ENCODE measurements around the gene SEMA4D. TPM values are rescaled to one million over a fixed set of nuclear protein-coding genes. Genes with fewer than 3 reads are reported as not detected.

The SEMA4D gene
- total RNA-seq, 2 experiments from 2014 or later, result 370 to 391 TPM

DNA sequence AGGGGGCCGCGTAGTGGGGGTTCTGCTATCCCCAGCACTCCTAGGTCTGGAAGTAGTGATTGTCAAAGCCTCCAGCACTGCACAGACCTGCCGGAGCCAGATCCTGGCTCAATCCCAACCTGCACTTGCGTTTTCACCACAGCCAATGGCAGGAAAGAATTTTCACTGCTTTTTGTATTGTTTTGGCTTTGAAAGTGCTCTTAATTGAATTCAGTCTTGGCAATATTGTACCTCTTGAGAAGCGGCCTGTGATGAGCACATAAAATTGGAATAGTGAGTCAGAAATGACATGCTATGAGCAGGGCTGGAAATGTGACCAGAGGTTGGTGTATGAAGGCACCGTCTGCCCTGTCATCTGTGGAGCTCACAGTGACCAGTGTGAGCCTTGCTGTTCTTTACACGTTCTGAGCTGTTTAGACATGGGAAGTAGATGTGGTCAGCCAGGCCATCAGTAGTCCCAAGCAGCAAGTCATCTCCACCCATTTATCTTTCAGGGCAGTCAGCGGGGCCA lies 138.1 kb downstream of the SEMA4D start:
- DNase-seq (no peak), ATAC-seq (ENCODE audit: low read depth) (no peak)
- POLR2A ChIA-PET, result no interaction called here
- Mint-ChIP-seq H3K27me3 (no peaks in the 10 kb centered on the region), H3K27ac (peak overlapping the region; percentile 51), H3K4me3 (no peak overlapping the region), H3K4me1 (peaks cover 29% of the 10 kb centered on the region), H3K36me3 (peaks cover 38% of the 10 kb centered on the region), H3K9me3 (no peaks in the 10 kb centered on the region)

DNA sequence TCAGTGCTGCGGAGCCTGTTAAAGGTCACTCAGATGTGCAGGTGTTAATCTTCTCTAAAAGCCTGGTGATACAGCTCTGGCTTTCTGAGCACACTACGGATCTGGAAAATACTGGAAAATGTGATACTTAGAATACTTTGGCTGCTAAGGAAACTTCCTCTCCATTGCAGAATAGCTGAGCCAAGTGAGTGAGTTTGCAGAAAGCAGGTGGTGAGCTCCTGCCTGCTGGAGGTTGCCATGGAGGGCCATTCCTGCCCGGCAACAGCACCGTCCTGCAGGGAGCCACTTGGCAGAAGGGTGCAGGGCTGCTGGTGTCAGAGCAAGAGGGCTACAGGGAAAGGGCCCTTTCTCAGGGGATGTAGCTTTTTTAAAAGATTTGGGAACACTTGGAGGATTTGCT lies 138.9 kb downstream of the SEMA4D start:
- DNase-seq (no peak), ATAC-seq (ENCODE audit: low read depth) (no peak)
- H3K4me3 Mint-ChIP-seq, result no peak overlapping the region
- H3K27ac Mint-ChIP-seq, result no peak overlapping the region
- no peaks in the 10 kb centered on the region for H3K9me3 Mint-ChIP-seq
- H3K4me1 Mint-ChIP-seq, result peaks cover 29% of the 10 kb centered on the region
- no peaks in the 10 kb centered on the region for H3K27me3 Mint-ChIP-seq
- POLR2A ChIA-PET, result no interaction called here
- H3K36me3 Mint-ChIP-seq, result peaks cover 39% of the 10 kb centered on the region

DNA sequence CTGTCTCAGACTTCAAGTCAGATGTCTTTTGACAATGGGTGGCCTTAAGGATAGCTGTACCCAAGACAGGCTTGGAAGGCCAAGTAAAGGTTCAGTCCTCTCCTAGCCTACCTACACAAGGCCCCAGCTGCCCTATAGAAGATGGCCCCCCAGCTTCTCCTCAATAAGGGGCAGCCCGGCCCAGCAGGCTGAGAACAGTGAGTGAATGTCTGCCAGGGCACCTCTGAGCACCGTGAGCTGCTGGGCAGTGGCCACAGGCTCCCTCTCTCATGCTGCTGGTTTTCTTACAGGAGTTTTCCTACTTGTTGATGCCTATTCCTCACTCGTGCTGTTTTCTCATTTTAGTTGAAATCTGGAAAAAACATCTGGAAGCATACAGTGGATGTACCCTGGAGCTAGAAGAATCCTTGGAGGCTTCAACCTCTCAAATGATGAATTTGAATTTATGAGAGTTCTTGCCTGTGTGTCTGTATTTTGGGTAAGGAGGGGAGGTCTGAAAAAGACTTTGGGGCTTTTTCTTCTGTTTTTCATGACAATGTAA lies 139.5 kb downstream of the SEMA4D start:
- no peaks in the 10 kb centered on the region for H3K9me3 Mint-ChIP-seq
- H3K4me3 Mint-ChIP-seq, result no peak overlapping the region
- POLR2A ChIA-PET, result no interaction called here
- H3K4me1 Mint-ChIP-seq, result peaks cover 29% of the 10 kb centered on the region
- peaks cover 43% of the 10 kb centered on the region for H3K36me3 Mint-ChIP-seq
- H3K27ac Mint-ChIP-seq, result no peak overlapping the region
- no peaks in the 10 kb centered on the region for H3K27me3 Mint-ChIP-seq
- ATAC-seq (ENCODE audit: low read depth) (no peak), DNase-seq (no peak)

DNA sequence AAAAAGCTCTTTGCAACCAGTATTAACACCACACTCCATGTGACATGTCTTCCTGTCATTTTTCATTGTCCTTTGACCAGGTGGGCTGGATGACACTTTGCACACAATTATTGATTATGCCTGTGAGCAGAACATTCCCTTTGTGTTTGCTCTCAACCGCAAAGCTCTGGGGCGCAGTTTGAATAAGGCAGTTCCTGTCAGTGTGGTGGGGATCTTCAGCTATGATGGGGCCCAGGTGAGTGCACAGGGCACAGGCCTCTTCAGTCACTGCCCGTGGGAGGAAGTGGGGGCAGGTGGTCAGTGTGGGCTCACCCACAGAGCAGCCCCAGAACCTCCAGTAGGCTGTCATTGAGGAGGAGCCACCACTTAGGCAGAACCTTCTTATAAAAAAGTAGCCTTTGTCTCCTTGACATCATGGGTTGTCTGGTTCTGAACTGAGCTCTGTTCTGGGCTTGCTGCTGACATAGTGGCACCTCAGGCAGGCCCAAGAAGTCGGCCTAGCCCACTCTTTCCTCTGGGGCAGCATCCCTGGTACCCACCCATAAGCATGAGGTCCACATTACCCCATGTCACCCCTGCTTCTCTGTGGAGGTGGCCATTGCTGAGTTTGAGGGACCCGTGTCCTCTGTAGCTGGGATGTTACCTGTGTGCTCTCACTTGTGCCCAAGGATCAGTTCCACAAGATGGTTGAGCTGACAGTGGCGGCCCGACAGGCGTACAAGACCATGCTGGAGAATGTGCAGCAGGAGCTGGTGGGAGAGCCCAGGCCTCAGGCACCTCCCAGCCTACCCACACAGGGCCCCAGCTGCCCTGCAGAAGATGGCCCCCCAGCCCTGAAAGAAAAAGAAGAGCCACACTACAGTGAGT lies 140.3 kb downstream of the SEMA4D start:
- ATAC-seq (ENCODE audit: low read depth), result peak; percentile 76
- Mint-ChIP-seq H3K36me3 (peaks cover 45% of the 10 kb centered on the region), H3K9me3 (no peaks in the 10 kb centered on the region), H3K27ac (peak overlapping the region; percentile 81), H3K27me3 (no peaks in the 10 kb centered on the region), H3K4me1 (peaks cover 33% of the 10 kb centered on the region), H3K4me3 (peak overlapping the region; percentile 28)
- DNase-seq, result peak; percentile 67
- POLR2A ChIA-PET, result no interaction called here

DNA sequence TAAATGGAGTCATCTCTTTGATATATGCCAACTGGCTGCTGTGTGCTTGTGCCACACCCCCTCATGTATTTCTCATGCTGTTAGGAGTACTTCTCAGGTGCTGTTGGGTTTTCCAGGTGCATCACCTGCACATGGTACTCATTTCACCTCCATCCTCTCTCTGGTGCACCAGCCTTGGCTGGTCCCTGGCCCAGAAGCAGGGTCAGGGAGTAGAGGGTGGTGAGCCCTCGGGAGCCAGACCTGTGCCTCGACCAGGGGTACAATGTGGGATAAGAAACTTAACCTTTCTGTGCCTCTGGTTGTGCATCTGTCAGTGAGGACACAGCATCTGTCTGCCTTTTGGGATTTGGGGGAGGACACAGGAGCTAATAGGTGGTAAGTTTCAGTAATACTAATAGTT lies 141.1 kb downstream of the SEMA4D start:
- Mint-ChIP-seq H3K36me3 (peaks cover 48% of the 10 kb centered on the region), H3K4me3 (no peak overlapping the region), H3K27me3 (no peaks in the 10 kb centered on the region), H3K27ac (no peak overlapping the region), H3K9me3 (no peaks in the 10 kb centered on the region), H3K4me1 (peaks cover 41% of the 10 kb centered on the region)
- POLR2A ChIA-PET, result no interaction called here
- DNase-seq (no peak), ATAC-seq (ENCODE audit: low read depth) (no peak)

DNA sequence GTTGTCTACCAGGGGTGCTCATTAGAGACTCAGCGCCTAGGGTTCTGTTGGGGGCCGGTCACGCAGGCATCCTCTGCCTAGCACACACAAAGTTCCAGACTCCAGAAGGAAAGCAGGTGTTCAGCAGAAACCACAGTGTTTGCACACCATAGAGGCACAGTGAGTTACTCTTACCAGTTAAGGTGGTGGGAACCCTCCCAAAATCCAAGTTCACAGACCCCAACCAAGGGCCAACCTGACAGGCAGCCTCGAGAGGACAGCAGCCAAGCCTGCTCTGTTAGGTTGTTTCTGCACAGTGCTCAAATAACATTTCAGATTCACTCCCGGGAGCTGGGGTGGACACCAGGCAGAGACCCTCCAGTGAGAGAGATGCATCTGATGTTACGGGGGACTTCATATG lies 143.4 kb downstream of the SEMA4D start:
- Mint-ChIP-seq H3K27me3 (no peaks in the 10 kb centered on the region), H3K4me3 (no peak overlapping the region), H3K4me1 (peaks cover 33% of the 10 kb centered on the region), H3K9me3 (no peaks in the 10 kb centered on the region), H3K27ac (no peak overlapping the region), H3K36me3 (peaks cover 46% of the 10 kb centered on the region)
- ATAC-seq (ENCODE audit: low read depth) (no peak), DNase-seq (no peak)
- POLR2A ChIA-PET, result interaction anchor here (1.2 kb wide), 1 partner anchor 36 kb away, joined by 3 read pairs; no protein-coding TSS in a partner anchor

DNA sequence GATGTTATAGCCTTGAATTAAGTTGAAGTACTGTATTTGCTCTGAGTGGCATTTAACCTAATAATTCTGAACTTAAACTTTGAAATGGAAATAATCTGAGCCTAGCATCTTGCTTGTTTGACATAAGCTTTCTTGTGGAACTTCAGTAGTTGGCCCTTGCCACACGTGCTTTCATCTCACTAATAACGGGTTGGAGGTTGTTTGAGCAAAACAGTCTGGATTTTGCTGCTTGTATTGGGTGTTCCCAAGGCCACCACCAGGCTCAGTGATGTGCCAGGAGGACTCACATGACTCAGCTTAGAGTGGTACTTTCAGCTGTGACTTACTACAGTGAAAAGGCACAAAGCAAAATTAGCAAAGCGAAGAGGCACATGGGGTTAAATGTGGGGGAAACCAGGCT lies 143.9 kb downstream of the SEMA4D start:
- Mint-ChIP-seq H3K4me1 (peaks cover 33% of the 10 kb centered on the region), H3K4me3 (no peak overlapping the region), H3K27ac (peak overlapping the region; percentile 56), H3K36me3 (peaks cover 45% of the 10 kb centered on the region), H3K9me3 (no peaks in the 10 kb centered on the region), H3K27me3 (no peaks in the 10 kb centered on the region)
- POLR2A ChIA-PET, result interaction anchor here (1.2 kb wide), 1 partner anchor 35 kb away, joined by 3 read pairs; no protein-coding TSS in a partner anchor
- no peak for ATAC-seq (ENCODE audit: low read depth)
- DNase-seq, result no peak

DNA sequence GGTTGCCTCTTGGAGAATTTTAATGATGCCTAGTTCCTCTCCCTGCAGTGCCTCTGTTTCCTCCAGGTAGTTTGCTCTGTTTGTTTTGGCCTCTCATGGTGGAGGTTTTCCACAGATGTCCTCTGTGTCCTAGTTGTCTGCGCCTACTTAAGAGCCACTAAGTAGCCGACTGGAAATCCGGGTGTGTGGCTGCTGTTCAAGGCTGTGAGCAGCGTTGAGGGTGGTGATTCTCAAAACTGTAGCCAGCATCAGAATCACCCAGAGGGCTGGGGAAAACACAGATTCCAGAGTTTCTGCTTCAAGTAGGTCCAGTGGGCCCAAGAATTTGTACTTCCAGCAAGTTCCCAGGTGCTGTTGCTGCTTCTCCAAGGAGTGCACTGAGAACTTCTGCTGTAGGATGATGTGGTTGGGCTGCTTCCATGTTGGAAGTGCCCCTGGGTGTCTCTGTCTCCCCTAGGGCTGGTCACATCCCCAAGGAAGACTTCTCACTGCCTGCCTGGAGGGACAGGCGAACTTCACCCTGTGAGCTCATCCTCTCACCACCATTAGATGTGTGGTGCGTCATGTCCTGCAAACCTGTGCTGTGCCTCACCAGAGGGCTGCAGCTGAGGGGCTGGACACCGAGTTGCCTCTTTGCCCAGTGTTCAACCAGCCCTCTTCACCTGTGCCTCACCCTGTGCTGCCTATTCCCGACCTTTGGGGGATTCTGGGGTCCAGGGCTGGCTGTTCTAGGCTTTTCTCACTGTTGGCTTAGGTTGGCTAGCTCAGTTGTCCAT lies 144.9 kb downstream of the SEMA4D start:
- H3K27me3 Mint-ChIP-seq, result no peaks in the 10 kb centered on the region
- peaks cover 43% of the 10 kb centered on the region for H3K36me3 Mint-ChIP-seq
- peaks cover 31% of the 10 kb centered on the region for H3K4me1 Mint-ChIP-seq
- peak overlapping the region; percentile 91 for H3K27ac Mint-ChIP-seq
- ATAC-seq (ENCODE audit: low read depth) (no peak), DNase-seq (no peak)
- H3K4me3 Mint-ChIP-seq, result peak overlapping the region; percentile 73
- no peaks in the 10 kb centered on the region for H3K9me3 Mint-ChIP-seq
- POLR2A ChIA-PET, result interaction anchor here (0.6 to 1.2 kb wide), 3 partner anchors 16 to 34 kb away, joined by 3 to 4 read pairs (median 3); no protein-coding TSS in a partner anchor

DNA sequence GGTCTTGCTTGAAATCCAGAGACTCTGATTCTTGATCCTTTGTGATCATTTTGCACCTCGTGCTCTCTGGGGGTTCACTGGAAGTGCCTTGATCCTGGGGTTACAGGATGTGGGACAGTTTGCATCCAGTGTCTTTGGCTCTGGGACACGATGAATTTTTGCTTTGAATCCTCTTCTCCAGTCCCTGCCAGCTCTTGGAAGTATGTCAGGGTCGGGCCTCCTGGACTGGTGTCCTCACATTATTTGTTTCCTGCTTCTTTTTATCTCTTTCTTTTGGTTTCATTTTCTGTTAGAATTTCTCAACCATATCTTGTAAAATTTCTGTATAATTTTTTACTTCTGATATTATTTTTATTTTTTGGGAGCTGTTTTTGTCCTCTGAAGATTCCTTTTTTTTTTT lies 145.5 kb downstream of the SEMA4D start:
- ATAC-seq (ENCODE audit: low read depth) (no peak), DNase-seq (no peak)
- H3K4me1 Mint-ChIP-seq, result peaks cover 26% of the 10 kb centered on the region
- POLR2A ChIA-PET, result interaction anchor here (0.6 to 1.1 kb wide), 2 partner anchors 16 to 20 kb away, joined by 3 to 4 read pairs; no protein-coding TSS in a partner anchor
- H3K36me3 Mint-ChIP-seq, result peaks cover 41% of the 10 kb centered on the region
- peak overlapping the region; percentile 91 for H3K27ac Mint-ChIP-seq
- H3K27me3 Mint-ChIP-seq, result no peaks in the 10 kb centered on the region
- peak overlapping the region; percentile 73 for H3K4me3 Mint-ChIP-seq
- H3K9me3 Mint-ChIP-seq, result no peaks in the 10 kb centered on the region

DNA sequence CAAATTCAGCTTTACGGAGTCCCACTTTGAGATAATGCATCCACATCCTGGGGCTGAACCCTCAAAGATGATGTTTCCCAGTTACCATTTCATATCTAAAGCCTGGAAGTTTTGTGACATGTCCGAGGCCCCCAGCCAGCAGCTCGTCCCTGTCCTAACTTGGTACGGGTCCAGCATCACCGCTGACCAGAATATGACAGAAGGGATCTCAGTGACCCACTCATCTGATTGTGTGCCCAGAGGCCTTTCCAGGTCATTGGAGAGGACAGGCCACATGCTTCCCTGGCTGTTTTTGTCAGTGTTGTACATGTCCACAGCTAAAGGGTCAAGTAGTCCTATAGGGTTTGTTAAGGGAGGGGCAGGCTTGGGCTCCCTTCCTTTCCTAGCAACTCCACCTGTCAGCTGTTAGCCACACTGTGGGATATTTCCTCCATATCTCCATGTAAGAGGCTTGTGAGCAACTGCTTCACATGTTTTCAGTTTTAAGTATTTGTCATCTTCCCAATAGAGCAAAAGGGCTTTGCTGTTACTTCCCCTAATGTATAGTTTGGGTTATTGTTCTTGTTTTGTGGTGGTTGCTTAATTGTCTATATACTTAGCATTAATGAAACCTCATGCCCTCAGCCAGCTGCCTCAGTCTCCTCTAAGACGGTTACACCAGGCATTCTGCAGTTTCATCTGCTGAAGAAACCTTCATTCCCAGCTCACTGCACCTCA lies 146.2 kb downstream of the SEMA4D start:
- Mint-ChIP-seq H3K36me3 (peaks cover 43% of the 10 kb centered on the region), H3K27ac (peak overlapping the region; percentile 91), H3K27me3 (no peaks in the 10 kb centered on the region), H3K9me3 (no peaks in the 10 kb centered on the region), H3K4me3 (no peak overlapping the region), H3K4me1 (peaks cover 19% of the 10 kb centered on the region)
- ATAC-seq (ENCODE audit: low read depth) (no peak), DNase-seq (no peak)
- POLR2A ChIA-PET, result interaction anchor here (0.6 to 1.1 kb wide), 2 partner anchors 21 to 40 kb away, joined by 3 to 4 read pairs; no protein-coding TSS in a partner anchor

DNA sequence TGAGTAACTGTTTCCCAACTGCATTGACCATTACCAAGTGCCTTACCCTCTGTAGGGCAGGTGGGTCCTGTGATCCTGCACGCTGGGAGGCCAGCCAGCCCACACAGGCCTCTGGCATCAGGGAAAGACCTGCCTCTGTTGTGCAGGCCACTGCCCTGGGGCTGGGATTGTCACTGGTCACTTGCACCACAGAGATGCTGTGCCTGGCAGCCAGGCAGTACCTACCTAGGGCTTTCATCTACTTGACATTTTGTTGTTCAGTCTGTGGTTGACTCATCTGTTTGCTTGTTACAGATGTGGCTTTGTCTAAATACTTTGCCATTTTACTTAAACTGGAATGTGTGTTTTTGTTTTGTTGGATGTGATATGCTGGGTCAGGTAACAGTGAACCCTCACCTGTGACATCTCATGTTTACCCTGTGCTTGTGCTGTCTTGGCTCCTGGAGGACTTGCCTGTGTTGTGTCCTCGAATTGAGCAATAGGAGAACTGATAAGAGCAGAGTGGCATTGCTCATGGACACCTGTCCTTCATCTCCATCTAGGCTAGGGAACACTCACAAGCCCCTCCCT lies 146.8 kb downstream of the SEMA4D start:
- Mint-ChIP-seq H3K27me3 (no peaks in the 10 kb centered on the region), H3K4me3 (no peak overlapping the region), H3K27ac (no peak overlapping the region), H3K36me3 (peaks cover 40% of the 10 kb centered on the region), H3K4me1 (peaks cover 12% of the 10 kb centered on the region), H3K9me3 (no peaks in the 10 kb centered on the region)
- ATAC-seq (ENCODE audit: low read depth) (no peak), DNase-seq (no peak)
- POLR2A ChIA-PET, result no interaction called here

DNA sequence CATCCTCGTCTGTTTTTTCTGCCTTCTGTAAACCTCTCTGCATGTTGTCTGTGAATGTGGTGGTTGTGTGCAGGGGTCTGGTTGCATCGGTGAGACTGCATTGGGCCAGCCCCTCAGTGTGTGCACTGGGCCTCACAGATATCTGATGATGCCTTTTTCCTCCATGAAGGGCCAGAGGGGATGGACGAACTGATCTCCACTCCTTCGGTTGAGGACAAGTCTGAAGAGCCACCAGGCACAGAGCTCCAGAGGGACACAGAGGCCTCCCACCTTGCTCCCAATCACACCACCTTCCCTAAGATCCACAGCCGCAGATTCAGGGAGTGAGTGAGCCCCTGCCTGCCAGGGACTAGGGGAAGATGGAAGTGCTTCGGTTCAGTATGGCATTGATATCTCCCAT lies 148.3 kb downstream of the SEMA4D start:
- POLR2A ChIA-PET, result no interaction called here
- H3K4me3 Mint-ChIP-seq, result no peak overlapping the region
- ATAC-seq (ENCODE audit: low read depth) (no peak), DNase-seq (no peak)
- no peaks in the 10 kb centered on the region for H3K27me3 Mint-ChIP-seq
- H3K27ac Mint-ChIP-seq, result no peak overlapping the region
- peaks cover 15% of the 10 kb centered on the region for H3K4me1 Mint-ChIP-seq
- peaks cover 48% of the 10 kb centered on the region for H3K36me3 Mint-ChIP-seq
- H3K9me3 Mint-ChIP-seq, result no peaks in the 10 kb centered on the region
